Spleen (tissue), 11 donors: ENCODE data around the gene KCNQ1. TPM values are rescaled to one million over a fixed set of nuclear protein-coding genes. Genes with fewer than 3 reads are reported as not detected.

Experiments used
- DNase-seq: peaks from one replicate; pipeline ENCODE4 v3.0.0-alpha.2; 2020
- H3K27ac ChIP-seq, 8 donors: fragments of 200-600 bp; sonication (generic) in 7 of 8; 1 replicate in 4 of 8; 2 replicates in 4 of 8; pipeline versions ENCODE4 v1.5.0 to v1.8.0; 2016 to 2021; ENCODE audit warnings: inconsistent platforms in 4 of 8, mild to moderate bottlenecking in 4 of 8, moderate library complexity in 1 of 8
- H3K27me3 ChIP-seq, 7 donors: fragments of 200-600 bp; sonication (generic) in 6 of 7; replicated peaks in 1 of 7; 1 replicate in 4 of 7; 2 replicates in 3 of 7; pipeline versions ENCODE4 v1.5.0 to v1.8.0; 2016 to 2021; ENCODE audit warnings: inconsistent platforms in 3 of 7, mild to moderate bottlenecking in 1 of 7
- H3K36me3 ChIP-seq, 6 donors: fragments of 200-600 bp; sonication (generic) in 5 of 6; 1 replicate in 4 of 6; 2 replicates in 2 of 6; pipeline versions ENCODE4 v1.5.0 to v1.8.0; 2016 to 2021; ENCODE audit warnings: inconsistent platforms in 2 of 6
- H3K4me1 ChIP-seq, 6 donors: fragments of 200-600 bp; sonication (generic) in 5 of 6; 1 replicate in 3 of 6; 2 replicates in 3 of 6; pipeline versions ENCODE4 v1.5.0 to v1.8.0; 2016 to 2021; ENCODE audit warnings: inconsistent platforms in 3 of 6
- H3K4me3 ChIP-seq, 8 donors: fragments of 200-600 bp; sonication (generic) in 7 of 8; 1 replicate in 4 of 8; 2 replicates in 4 of 8; pipeline versions ENCODE4 v1.5.0 to v1.8.0; 2016 to 2021; ENCODE audit warnings: inconsistent platforms in 4 of 8, mild to moderate bottlenecking in 4 of 8, moderate library complexity in 2 of 8
- H3K9me3 ChIP-seq, 8 donors: fragments of 200-600 bp; sonication (generic) in 7 of 8; 1 replicate in 4 of 8; 2 replicates in 4 of 8; pipeline versions ENCODE4 v1.5.0 to v1.8.0; 2016 to 2021; ENCODE audit warnings: inconsistent platforms in 4 of 8
- CTCF ChIP-seq, 11 experiments: fragments of 200-600 bp in 7 of 11; fragments of 450-650 bp in 4 of 11; sonication (generic) in 4 of 11; IDR thresholded peaks in 8 of 11; conservative IDR thresholded peaks in 3 of 11; 1 replicate in 7 of 11; 2 replicates in 4 of 11; pipeline versions ENCODE4 v1.4.0 to v1.8.0; 2016 to 2021; ENCODE audit warnings: antibody characterized with exemption in 11 of 11, inconsistent platforms in 4 of 11, mild to moderate bottlenecking in 1 of 11
- POLR2A ChIP-seq, 3 donors: fragments of 450-650 bp; IDR thresholded peaks; one replicate each; pipeline ENCODE4 v1.5.1; 2017; ENCODE audit warnings: antibody characterized with exemption in 3 of 3, mild to moderate bottlenecking in 1 of 3
- POLR2AphosphoS5 ChIP-seq, 3 donors: sonication (generic); formaldehyde crosslinking; IDR thresholded peaks; one replicate each; pipeline ENCODE4 v1.5.1; 2017; ENCODE audit warnings: antibody characterized with exemption in 3 of 3
- whole genome bisulfite sequencing, 5 donors: extraction: QIAGEN DNeasy Blood & Tissue Kit in 3 of 5; methylation state at CpG; one replicate each; pipeline versions ENCODE4 v1.1.5 to v1.1.7; 2013 to 2018; 5-methylcytosine and 5-hydroxymethylcytosine counted together
- intact Hi-C: fragments of 100-400 bp; cut with DNase I; formaldehyde crosslinking; loops from one replicate; pipeline ENCODE4 v1.15.0; 2023; ENCODE audit warnings: low total_unique reads
- polyA plus RNA-seq, 3 donors: library from polyadenylated mRNA; stranded (reverse); fragments of 200-250 nt; gene quantifications; one replicate each; pipeline ENCODE4 v1.2.1, GENCODE V29; 2013
- total RNA-seq, 7 donors: library from RNA; depleted of rRNA in 3 of 7; stranded (reverse); fragments of >200 nt in 3 of 7; fragmentation: NEBNext Ultra II Directional in 4 of 7; extraction: Animal tissue kit (Norgen Biotek cat#: 25700) in 4 of 7; gene quantifications; one replicate each; pipeline versions ENCODE4 v1.1.0 to v1.2.1, GENCODE V29; 2016 to 2021
- donor health status: healthy with polysubstance abuse.
- donor health status: DM: no; HTN: no; CAD: no; lungs with moderate emphysema.
- donor health status: DM: no; HTN: no; CAD: no.
- donor health status: Bipolar disorder and iron deficiency.
- donor health status: healthy.
- donor health status: DM: no; HTN: no; CAD: no.
- donor health status: DM: yes; HTN: yes; CAD: no.

The KCNQ1 gene
- total and polyA plus RNA-seq, 10 donors = 3.3 to 21.6 (median 13.5) TPM

DNA sequence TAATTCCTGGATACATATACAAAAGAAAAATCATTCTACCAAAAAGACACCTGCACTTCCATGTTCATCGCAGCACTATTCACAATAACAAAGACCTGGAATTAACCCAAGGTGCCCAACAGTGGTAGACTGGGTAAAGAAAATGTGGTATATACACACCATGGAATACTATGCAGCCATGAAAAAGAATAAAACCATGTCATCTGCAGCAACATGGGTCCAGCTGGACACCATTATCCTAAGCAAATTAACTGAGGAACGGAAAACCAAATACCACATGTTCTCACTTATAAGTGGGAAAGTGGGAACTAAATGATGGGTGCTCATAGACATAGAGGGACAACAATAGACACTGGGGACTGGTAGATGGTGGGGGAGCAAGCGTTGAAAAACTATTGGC is 5.0 kb upstream of the KCNQ1 start:
- intact Hi-C loops = no loop called here
- WGBS, 5 donors = 94 to 97% (median 96%) methylated on average over 3 of the region's 3 CpGs
- Histone ChIP-seq H3K4me1 (peaks cover 0 to 18% (median 5%) of the 10 kb centered on the region in 6 donors), H3K36me3 (no peaks in the 10 kb centered on the region), H3K4me3 (no peak overlapping the region), H3K9me3 (no peaks in the 10 kb centered on the region), H3K27ac (no peak overlapping the region), H3K27me3 (peaks cover 0 to 53% (median 9%) of the 10 kb centered on the region in 7 donors)
- no peak for TF ChIP-seq POLR2A (IDR thresholded peaks at IDR 0.05)
- no peak for TF ChIP-seq CTCF (IDR thresholded peaks at IDR 0.05 in 8 of 11, conservative IDR thresholded peaks at IDR 0.05 in 3 of 11)
- TF ChIP-seq POLR2AphosphoS5 (IDR thresholded peaks at IDR 0.05) = no peak
- DNase-seq = no peak

GRCh38 chr11:2440646-2441045 is 4.2 kb upstream of the KCNQ1 start:
- H3K9me3 ChIP-seq = no peaks in the 10 kb centered on the region
- H3K4me1 ChIP-seq = peaks cover 0 to 24% (median 10%) of the 10 kb centered on the region in 6 donors
- no peak overlapping the region for H3K27ac ChIP-seq
- DNase-seq = peak; percentile 67
- H3K4me3 ChIP-seq = no peak overlapping the region
- intact Hi-C loops = no loop called here
- H3K27me3 ChIP-seq = peaks cover 0 to 61% (median 11%) of the 10 kb centered on the region in 7 donors
- TF ChIP-seq CTCF (IDR thresholded peaks at IDR 0.05 in 8 of 11, conservative IDR thresholded peaks at IDR 0.05 in 3 of 11) = no peak
- no peak for TF ChIP-seq POLR2A (IDR thresholded peaks at IDR 0.05)
- no peak for TF ChIP-seq POLR2AphosphoS5 (IDR thresholded peaks at IDR 0.05)
- WGBS, 5 donors = 67 to 75% (median 72%) methylated on average over 8 of the region's 8 CpGs
- H3K36me3 ChIP-seq = no peaks in the 10 kb centered on the region

GRCh38 chr11:2441171-2441570 is 3.6 kb upstream of the KCNQ1 start:
- intact Hi-C loops = no loop called here
- WGBS, 5 donors = 74 to 88% (median 82%) methylated on average over 3 to 4 of the region's 4 CpGs
- H3K27me3 ChIP-seq = peaks cover 0 to 61% (median 13%) of the 10 kb centered on the region in 7 donors
- H3K4me1 ChIP-seq = peaks cover 5 to 29% (median 15%) of the 10 kb centered on the region in 6 donors
- no peak overlapping the region for H3K27ac ChIP-seq
- no peak overlapping the region for H3K4me3 ChIP-seq
- no peak for TF ChIP-seq POLR2AphosphoS5 (IDR thresholded peaks at IDR 0.05)
- TF ChIP-seq POLR2A (IDR thresholded peaks at IDR 0.05) = no peak
- TF ChIP-seq CTCF (IDR thresholded peaks at IDR 0.05 in 8 of 11, conservative IDR thresholded peaks at IDR 0.05 in 3 of 11) = no peak
- H3K9me3 ChIP-seq = no peaks in the 10 kb centered on the region
- no peaks in the 10 kb centered on the region for H3K36me3 ChIP-seq
- peak; percentile 69 for DNase-seq

DNA sequence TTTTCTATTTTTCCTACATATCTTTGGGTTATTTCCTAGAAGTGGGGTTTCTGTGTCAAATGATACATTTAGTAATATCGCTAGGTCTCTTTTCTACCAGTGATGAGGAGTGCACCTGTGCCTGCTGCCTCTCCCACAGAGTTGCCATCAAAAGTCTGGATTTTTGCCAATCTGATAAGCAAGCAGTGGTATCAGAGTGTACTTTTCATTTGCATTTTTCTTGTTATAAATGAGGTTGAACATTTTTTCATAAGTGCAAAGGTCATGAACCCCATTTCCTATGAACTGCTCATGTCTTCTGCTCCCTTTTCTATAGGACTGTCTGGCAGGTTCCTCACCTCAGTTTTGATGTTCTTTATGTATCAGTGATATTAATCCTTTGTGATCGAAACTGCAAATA is 2.2 kb upstream of the KCNQ1 start:
- Histone ChIP-seq H3K4me1 (peaks cover 15 to 43% (median 29%) of the 10 kb centered on the region in 6 donors), H3K27ac (no peak overlapping the region), H3K9me3 (no peaks in the 10 kb centered on the region), H3K27me3 (peaks cover 0 to 60% (median 13%) of the 10 kb centered on the region in 7 donors), H3K4me3 (no peak overlapping the region), H3K36me3 (no peaks in the 10 kb centered on the region)
- 87 to 94% (median 91%) methylated on average over 2 of the region's 2 CpGs for WGBS, 5 donors
- intact Hi-C loops = no loop called here
- TF ChIP-seq CTCF (IDR thresholded peaks at IDR 0.05 in 8 of 11, conservative IDR thresholded peaks at IDR 0.05 in 3 of 11) (no peak), POLR2A (IDR thresholded peaks at IDR 0.05) (no peak), POLR2AphosphoS5 (IDR thresholded peaks at IDR 0.05) (no peak)
- DNase-seq = no peak
